SK-N-MC (cell line): ENCODE measurements around the gene SDK1.

Experiments
- DNase-seq: peaks from one replicate; pipeline ENCODE4 v3.0.0-alpha.2; 2011; ENCODE audit warnings: low read depth, low spot score
- H3K27ac ChIP-seq: fragments of 200-600 bp; sonication (generic); 2 replicates; pipeline ENCODE4 v1.5.1; 2016; ENCODE audit warnings: mixed run types
- H3K36me3 ChIP-seq: fragments of 200-600 bp; sonication (generic); 2 replicates; pipeline ENCODE4 v1.6.1; 2017; ENCODE audit warnings: antibody characterized with exemption, low read length, mixed read lengths; ENCODE audit not compliant: insufficient read depth
- H3K4me3 ChIP-seq: fragments of 200-600 bp; sonication (generic); 2 replicates; pipeline ENCODE4 v1.5.1; 2016
- H3K9ac ChIP-seq: fragments of 200-600 bp; sonication (generic); 2 replicates; pipeline ENCODE4 v1.8.0; 2017; ENCODE audit warnings: mixed run types, mixed read lengths; ENCODE audit not compliant: insufficient read length
- H3K9me3 ChIP-seq: fragments of 200-600 bp; sonication (generic); 2 replicates; pipeline ENCODE4 v1.6.1; 2017; ENCODE audit warnings: low read depth, mild to moderate bottlenecking, antibody characterized with exemption, low read length, moderate library complexity, mixed read lengths
- EZH2 ChIP-seq: fragments of 200-600 bp; sonication (generic); IDR thresholded peaks from one replicate; pipeline ENCODE4 v1.6.1; 2017; ENCODE audit warnings: antibody characterized with exemption
- FOXP2 ChIP-seq: optimal IDR thresholded peaks from 2 replicates; pipeline ENCODE3; 2011; ENCODE audit warnings: mild to moderate bottlenecking, moderate library complexity; ENCODE audit not compliant: insufficient read depth; ENCODE audit errors: extremely low read length, control extremely low read depth
- POLR2AphosphoS5 ChIP-seq: IDR thresholded peaks from 2 replicates; pipeline ENCODE4 v1.6.1; 2012; ENCODE audit warnings: mild to moderate bottlenecking, low read depth, low read length, borderline replicate concordance

The SDK1 gene

GRCh38 chr7:3915337-3915878 lies 614.4 kb downstream of the SDK1 start:
- no peak overlapping the region for H3K4me3 ChIP-seq
- peaks cover 13% of the 10 kb centered on the region for H3K36me3 ChIP-seq
- no peak for TF ChIP-seq EZH2
- TF ChIP-seq POLR2AphosphoS5: no peak
- no peak for TF ChIP-seq FOXP2
- H3K9ac ChIP-seq: no peak overlapping the region
- DNase-seq: no peak
- H3K9me3 ChIP-seq: no peaks in the 10 kb centered on the region
- H3K27ac ChIP-seq: peak overlapping the region; percentile 91; the same call in 1 of the 2 replicates

- TF ChIP-seq FOXP2 (no peak), POLR2AphosphoS5 (no peak), EZH2 (no peak)
- H3K4me3 ChIP-seq: no peak overlapping the region
- H3K36me3 ChIP-seq: peaks cover 12% of the 10 kb centered on the region
- no peak for DNase-seq
- no peaks in the 10 kb centered on the region for H3K9me3 ChIP-seq
- 0 out of 2 replicates have a peak overlapping the region, but pooled peaks have one; percentile 42 for H3K27ac ChIP-seq
- H3K9ac ChIP-seq: no peak overlapping the region
Observed at GRCh38 chr7:3916146-3916545, 615.1 kb downstream of the SDK1 start.

GRCh38 chr7:3917436-3917835 lies 616.4 kb downstream of the SDK1 start:
- peaks cover 6% of the 10 kb centered on the region; the same call in 1 of the 2 replicates for H3K36me3 ChIP-seq
- H3K9ac ChIP-seq: no peak overlapping the region
- no peak overlapping the region for H3K27ac ChIP-seq
- no peaks in the 10 kb centered on the region for H3K9me3 ChIP-seq
- no peak overlapping the region for H3K4me3 ChIP-seq
- no peak for DNase-seq
- no peak for TF ChIP-seq POLR2AphosphoS5

DNA sequence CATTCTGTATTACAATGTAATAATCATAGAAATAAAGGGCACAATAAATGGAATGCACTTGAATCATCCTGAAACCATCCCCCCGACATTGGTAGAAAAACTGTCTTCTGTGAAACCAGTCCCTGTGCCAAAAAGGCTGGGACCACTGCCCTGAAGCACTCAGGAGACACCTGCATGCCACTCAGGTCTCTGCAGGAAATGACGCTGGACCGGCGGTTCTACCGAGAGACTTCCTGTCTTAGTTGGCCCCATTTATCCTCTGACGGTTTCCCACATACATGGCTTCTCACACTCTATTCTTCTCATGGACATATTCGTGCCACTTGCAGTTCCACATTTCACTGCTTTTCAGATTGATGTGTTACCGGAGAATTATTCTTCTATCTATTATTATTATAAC lies 617.5 kb downstream of the SDK1 start:
- Histone ChIP-seq H3K27ac (no peak overlapping the region), H3K36me3 (peaks cover 6% of the 10 kb centered on the region; the same call in 1 of the 2 replicates), H3K9ac (no peak overlapping the region), H3K4me3 (no peak overlapping the region), H3K9me3 (no peaks in the 10 kb centered on the region)
- DNase-seq: no peak
- TF ChIP-seq FOXP2 (no peak), POLR2AphosphoS5 (no peak), EZH2 (no peak)

GRCh38 chr7:3922175-3922635 lies 621.2 kb downstream of the SDK1 start:
- H3K36me3 ChIP-seq: peaks cover 6% of the 10 kb centered on the region; the same call in 1 of the 2 replicates
- H3K4me3 ChIP-seq: peak overlapping the region; percentile 38
- H3K27ac ChIP-seq: peak overlapping the region; percentile 78
- peak overlapping the region; percentile 16 for H3K9ac ChIP-seq
- no peak for TF ChIP-seq FOXP2
- no peak for TF ChIP-seq EZH2
- no peak for TF ChIP-seq POLR2AphosphoS5
- no peaks in the 10 kb centered on the region for H3K9me3 ChIP-seq
- DNase-seq: peak; percentile 82

- Histone ChIP-seq H3K9me3 (no peaks in the 10 kb centered on the region), H3K36me3 (no peaks in the 10 kb centered on the region), H3K27ac (no peak overlapping the region), H3K4me3 (no peak overlapping the region), H3K9ac (no peak overlapping the region)
- TF ChIP-seq POLR2AphosphoS5 (no peak), EZH2 (no peak), FOXP2 (no peak)
- DNase-seq: no peak
Observed at GRCh38 chr7:3923307-3923918, 622.4 kb downstream of the SDK1 start.

GRCh38 chr7:3924277-3924676 lies 623.2 kb downstream of the SDK1 start:
- Histone ChIP-seq H3K9me3 (no peaks in the 10 kb centered on the region), H3K27ac (no peak overlapping the region), H3K4me3 (no peak overlapping the region), H3K9ac (no peak overlapping the region), H3K36me3 (no peaks in the 10 kb centered on the region)
- no peak for TF ChIP-seq FOXP2
- TF ChIP-seq POLR2AphosphoS5: no peak
- TF ChIP-seq EZH2: no peak
- no peak for DNase-seq

DNA sequence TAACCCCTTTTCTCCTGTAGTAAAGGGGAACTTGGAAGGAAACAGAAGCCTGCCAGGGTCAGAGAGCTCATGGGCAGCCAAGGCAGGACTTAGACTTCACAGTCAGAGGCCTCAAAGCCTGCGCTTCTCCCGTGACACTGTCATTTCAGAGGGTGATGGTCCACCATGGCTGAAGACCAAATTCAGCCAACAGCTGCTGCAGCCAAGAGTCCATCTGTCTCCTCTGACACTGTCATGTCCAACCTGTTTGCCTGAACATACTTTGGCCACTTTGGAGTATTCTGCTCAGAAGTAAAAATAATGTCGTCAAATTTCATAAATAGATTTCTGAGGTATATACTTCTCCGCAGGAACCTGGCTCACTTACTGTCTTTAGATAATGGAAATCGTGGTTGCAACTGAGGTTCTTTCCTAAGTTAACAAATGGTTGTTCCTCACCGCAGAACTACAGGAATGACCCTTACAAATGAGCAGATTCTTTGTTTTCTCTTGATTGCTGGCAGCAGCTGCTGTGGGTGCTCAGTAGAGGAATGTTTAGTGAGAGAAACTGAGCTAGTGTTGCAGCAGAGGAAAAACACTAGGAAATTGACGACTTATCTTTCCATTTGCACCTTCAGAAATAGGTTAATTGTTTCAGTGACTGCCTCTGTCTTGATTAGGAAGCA lies 626.5 kb downstream of the SDK1 start:
- no peak overlapping the region for H3K9ac ChIP-seq
- no peaks in the 10 kb centered on the region for H3K9me3 ChIP-seq
- TF ChIP-seq POLR2AphosphoS5 (no peak), FOXP2 (no peak), EZH2 (no peak)
- no peak for DNase-seq
- no peak overlapping the region for H3K4me3 ChIP-seq
- H3K36me3 ChIP-seq: no peaks in the 10 kb centered on the region; the same call in 1 of the 2 replicates
- no peak overlapping the region for H3K27ac ChIP-seq
